WI38 (cell line): ENCODE measurements around the gene COL24A1.

Experiments
- H3K4me3 ChIP-seq: 2 replicates; pipeline ENCODE4 v1.5.1; 2011; ENCODE audit warnings: low read depth, mild to moderate bottlenecking, control low read depth, low read length
- CTCF ChIP-seq: IDR thresholded peaks from 2 replicates; pipeline ENCODE4 v1.5.1; 2012; ENCODE audit warnings: low read depth, mild to moderate bottlenecking, control low read depth, low read length

COL24A1 gene

GRCh38 chr1:85707990-85708828 lies 448.4 kb downstream of the COL24A1 start, which contains the start of gene ZNHIT6:
TSS of gene ZNHIT6 (minus strand) at chr1:85708433. CDS start at chr1:85708284, 149 bp downstream.
- peak within 1 kb of the TSS; percentile 78 for H3K4me3 ChIP-seq
- TF ChIP-seq CTCF = peak; percentile 32

GRCh38 chr1:85707267-85707989 lies 449.1 kb downstream of the COL24A1 start:
- peak overlapping the region; percentile 78 for H3K4me3 ChIP-seq
- TF ChIP-seq CTCF = no peak

GRCh38 chr1:85705940-85706339 lies 450.6 kb downstream of the COL24A1 start:
- no peak overlapping the region for H3K4me3 ChIP-seq
- TF ChIP-seq CTCF = no peak

- H3K4me3 ChIP-seq = no peak overlapping the region
- TF ChIP-seq CTCF = no peak
Measured at GRCh38 chr1:85700422-85700821, 456.1 kb downstream of the COL24A1 start.

- no peak overlapping the region for H3K4me3 ChIP-seq
- no peak for TF ChIP-seq CTCF
Measured at GRCh38 chr1:85697895-85698294, 458.7 kb downstream of the COL24A1 start.

- no peak overlapping the region for H3K4me3 ChIP-seq
- TF ChIP-seq CTCF = peak; percentile 23; the same call in 1 of the 2 replicates
Measured at GRCh38 chr1:85692730-85693314, 463.8 kb downstream of the COL24A1 start.
